Neural cell (in vitro differentiated cells): Measurements from ENCODE around the gene ACBD6. TPM values are rescaled to one million over a fixed set of nuclear protein-coding genes. Genes with fewer than 3 reads are reported as not detected.

Source experiments
- H2AFZ ChIP-seq: fragments of 200-600, 300-800 bp; sonication (generic), shearing (Covaris generic); 2 replicates; pipeline ENCODE4 v1.6.0; 2014; ENCODE audit warnings: low read depth, mild to moderate bottlenecking, antibody characterized with exemption, low read length, moderate library complexity
- H3F3A ChIP-seq: fragments of 200-600 bp; shearing (Covaris generic); 2 replicates; pipeline ENCODE4 v1.6.1; 2016; ENCODE audit warnings: mild to moderate bottlenecking, moderate library complexity, mixed read lengths, antibody characterized with exemption, low read length; ENCODE audit not compliant: insufficient read depth, poor library complexity, severe bottlenecking
- H3K27ac ChIP-seq: fragments of 200-600, 300-800 bp; sonication (generic), shearing (Covaris generic); 2 replicates; pipeline ENCODE4 v1.5.1; 2014; ENCODE audit warnings: mild to moderate bottlenecking, low read length, moderate library complexity
- H3K27me3 ChIP-seq: fragments of 300-800, 200-600 bp; sonication (generic), shearing (Covaris generic); 2 replicates; pipeline ENCODE4 v1.6.0; 2014; ENCODE audit warnings: mild to moderate bottlenecking, low read depth, low read length, moderate library complexity; ENCODE audit not compliant: insufficient read depth
- H3K36me3 ChIP-seq: fragments of 300-800, 200-600 bp; sonication (generic), shearing (Covaris generic); 2 replicates; pipeline ENCODE4 v1.5.1; 2014; ENCODE audit warnings: mild to moderate bottlenecking, antibody characterized with exemption, low read length, moderate library complexity; ENCODE audit not compliant: insufficient read depth
- H3K4me2 ChIP-seq: fragments of 300-800, 200-600 bp; sonication (generic), shearing (Covaris generic); 2 replicates; pipeline ENCODE4 v1.6.0; 2014; ENCODE audit warnings: mild to moderate bottlenecking, low read length
- H3K4me3 ChIP-seq: fragments of 300-800, 200-600 bp; sonication (generic), shearing (Covaris generic); 2 replicates; pipeline ENCODE4 v1.5.1; 2014; ENCODE audit warnings: mild to moderate bottlenecking, low read length, moderate library complexity
- H3K79me2 ChIP-seq: fragments of 200-600 bp; shearing (Covaris generic); replicated peaks from 2 replicates; pipeline ENCODE4 v1.6.0; 2014; ENCODE audit warnings: mild to moderate bottlenecking, low read length, moderate library complexity; ENCODE audit not compliant: insufficient read depth
- H3K9ac ChIP-seq: fragments of 300-800, 200-600 bp; sonication (generic), shearing (Covaris generic); 2 replicates; pipeline ENCODE4 v1.6.1; 2016; ENCODE audit warnings: mild to moderate bottlenecking, low read length, mixed read lengths
- H3K9me2 ChIP-seq: fragments of 200-600 bp; shearing (Covaris generic); 2 replicates; pipeline ENCODE4 v1.6.1; 2016; ENCODE audit warnings: mild to moderate bottlenecking, low read length, mixed read lengths; ENCODE audit not compliant: insufficient read depth
- H3K9me3 ChIP-seq: fragments of 200-600, 300-800 bp; sonication (generic), shearing (Covaris generic); 2 replicates; pipeline ENCODE4 v1.6.1; 2016; ENCODE audit warnings: mild to moderate bottlenecking, mixed run types, low read length, moderate library complexity, mixed read lengths
- H4K20me1 ChIP-seq: fragments of 200-600 bp; shearing (Covaris generic); 2 replicates; pipeline ENCODE4 v1.6.1; 2016; ENCODE audit warnings: mild to moderate bottlenecking, mixed run types; ENCODE audit not compliant: insufficient read depth
- EP300 ChIP-seq: fragments of 450-650 bp; conservative IDR thresholded peaks from 2 replicates; pipeline ENCODE4 v1.6.1; 2014; ENCODE audit warnings: antibody characterized with exemption, mild to moderate bottlenecking, moderate library complexity; ENCODE audit not compliant: poor library complexity, severe bottlenecking
- EZH2 ChIP-seq: fragments of 200-600, 300-800 bp; shearing (Covaris generic), sonication (generic); IDR thresholded peaks from 2 replicates; pipeline ENCODE4 v1.6.1; 2014; ENCODE audit warnings: antibody characterized with exemption, low read length, borderline replicate concordance, mild to moderate bottlenecking; ENCODE audit not compliant: insufficient read depth, poor library complexity, severe bottlenecking
- MXI1 ChIP-seq: fragments of 450-650 bp; conservative IDR thresholded peaks from 2 replicates; pipeline ENCODE4 v1.6.1; 2014; ENCODE audit warnings: antibody characterized with exemption, mild to moderate bottlenecking; ENCODE audit not compliant: poor library complexity, severe bottlenecking
- POLR2AphosphoS5 ChIP-seq: IDR thresholded peaks from 2 replicates; pipeline ENCODE4 v1.6.1; 2012
- RAD21 ChIP-seq: fragments of 450-650 bp; conservative IDR thresholded peaks from 2 replicates; pipeline ENCODE4 v1.6.1; 2014; ENCODE audit warnings: antibody characterized with exemption, mild to moderate bottlenecking, moderate library complexity
- SMC3 ChIP-seq: fragments of 450-650 bp; conservative IDR thresholded peaks from 2 replicates; pipeline ENCODE4 v1.6.1; 2014; ENCODE audit warnings: antibody characterized with exemption, mild to moderate bottlenecking, moderate library complexity; ENCODE audit not compliant: poor library complexity
- TAF1 ChIP-seq: IDR thresholded peaks from 2 replicates; pipeline ENCODE4 v1.6.1; 2012; ENCODE audit warnings: low read depth
- polyA plus RNA-seq: library from polyadenylated mRNA; depleted of rRNA; stranded (reverse); fragments of >200 nt; gene quantifications from 2 replicates; pipeline ENCODE4 v1.2.3, GENCODE V29; 2014
- TF ChIP-seq, protein P1 (sequence below): IDR thresholded peaks from 2 replicates; pipeline ENCODE4 v1.6.1; 2012; ENCODE audit warnings: borderline replicate concordance
- TF ChIP-seq, protein P2 (sequence below): fragments of 450-650 bp; IDR thresholded peaks from 2 replicates; pipeline ENCODE4 v1.5.1; 2014; ENCODE audit warnings: antibody characterized with exemption, mild to moderate bottlenecking, moderate library complexity; ENCODE audit not compliant: poor library complexity, severe bottlenecking

The ACBD6 gene
- polyA plus RNA-seq, 1 donor from 2014 or later, result 92.4 TPM

DNA sequence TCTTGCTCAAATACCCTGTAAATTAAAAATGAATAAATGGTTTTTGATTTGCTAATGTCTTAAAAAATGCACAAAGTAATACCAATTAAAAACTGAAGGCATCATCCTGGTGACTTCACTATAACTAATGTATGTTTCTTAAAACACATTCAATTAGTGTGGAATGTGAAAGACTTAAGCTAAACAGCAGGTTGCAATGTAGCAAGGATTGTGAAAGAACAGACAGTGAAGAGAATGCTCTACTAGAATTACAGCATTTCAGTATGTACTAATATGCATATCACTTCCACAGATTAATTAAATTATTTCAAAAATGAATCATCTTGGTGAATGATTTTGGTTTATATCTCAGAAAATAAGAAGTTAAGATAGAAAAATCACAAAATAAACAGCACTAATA is 216.0 kb downstream of the ACBD6 start:
- H3K79me2 ChIP-seq, result no peaks in the 10 kb centered on the region
- H3F3A ChIP-seq, result no peaks in the 10 kb centered on the region
- H3K27ac ChIP-seq, result no peak overlapping the region
- no peaks in the 10 kb centered on the region for H3K27me3 ChIP-seq
- H3K4me2 ChIP-seq, result no peak overlapping the region
- H3K9me2 ChIP-seq, result no peaks in the 10 kb centered on the region
- no peak overlapping the region for H3K4me3 ChIP-seq
- TF ChIP-seq TAF1 (no peak), RAD21 (no peak), MXI1 (no peak), POLR2AphosphoS5 (no peak), SMC3 (no peak), EZH2 (no peak), EP300 (no peak)
- TF ChIP-seq, protein P1, sequence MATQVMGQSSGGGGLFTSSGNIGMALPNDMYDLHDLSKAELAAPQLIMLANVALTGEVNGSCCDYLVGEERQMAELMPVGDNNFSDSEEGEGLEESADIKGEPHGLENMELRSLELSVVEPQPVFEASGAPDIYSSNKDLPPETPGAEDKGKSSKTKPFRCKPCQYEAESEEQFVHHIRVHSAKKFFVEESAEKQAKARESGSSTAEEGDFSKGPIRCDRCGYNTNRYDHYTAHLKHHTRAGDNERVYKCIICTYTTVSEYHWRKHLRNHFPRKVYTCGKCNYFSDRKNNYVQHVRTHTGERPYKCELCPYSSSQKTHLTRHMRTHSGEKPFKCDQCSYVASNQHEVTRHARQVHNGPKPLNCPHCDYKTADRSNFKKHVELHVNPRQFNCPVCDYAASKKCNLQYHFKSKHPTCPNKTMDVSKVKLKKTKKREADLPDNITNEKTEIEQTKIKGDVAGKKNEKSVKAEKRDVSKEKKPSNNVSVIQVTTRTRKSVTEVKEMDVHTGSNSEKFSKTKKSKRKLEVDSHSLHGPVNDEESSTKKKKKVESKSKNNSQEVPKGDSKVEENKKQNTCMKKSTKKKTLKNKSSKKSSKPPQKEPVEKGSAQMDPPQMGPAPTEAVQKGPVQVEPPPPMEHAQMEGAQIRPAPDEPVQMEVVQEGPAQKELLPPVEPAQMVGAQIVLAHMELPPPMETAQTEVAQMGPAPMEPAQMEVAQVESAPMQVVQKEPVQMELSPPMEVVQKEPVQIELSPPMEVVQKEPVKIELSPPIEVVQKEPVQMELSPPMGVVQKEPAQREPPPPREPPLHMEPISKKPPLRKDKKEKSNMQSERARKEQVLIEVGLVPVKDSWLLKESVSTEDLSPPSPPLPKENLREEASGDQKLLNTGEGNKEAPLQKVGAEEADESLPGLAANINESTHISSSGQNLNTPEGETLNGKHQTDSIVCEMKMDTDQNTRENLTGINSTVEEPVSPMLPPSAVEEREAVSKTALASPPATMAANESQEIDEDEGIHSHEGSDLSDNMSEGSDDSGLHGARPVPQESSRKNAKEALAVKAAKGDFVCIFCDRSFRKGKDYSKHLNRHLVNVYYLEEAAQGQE, result no peak
- TF ChIP-seq, protein P2, sequence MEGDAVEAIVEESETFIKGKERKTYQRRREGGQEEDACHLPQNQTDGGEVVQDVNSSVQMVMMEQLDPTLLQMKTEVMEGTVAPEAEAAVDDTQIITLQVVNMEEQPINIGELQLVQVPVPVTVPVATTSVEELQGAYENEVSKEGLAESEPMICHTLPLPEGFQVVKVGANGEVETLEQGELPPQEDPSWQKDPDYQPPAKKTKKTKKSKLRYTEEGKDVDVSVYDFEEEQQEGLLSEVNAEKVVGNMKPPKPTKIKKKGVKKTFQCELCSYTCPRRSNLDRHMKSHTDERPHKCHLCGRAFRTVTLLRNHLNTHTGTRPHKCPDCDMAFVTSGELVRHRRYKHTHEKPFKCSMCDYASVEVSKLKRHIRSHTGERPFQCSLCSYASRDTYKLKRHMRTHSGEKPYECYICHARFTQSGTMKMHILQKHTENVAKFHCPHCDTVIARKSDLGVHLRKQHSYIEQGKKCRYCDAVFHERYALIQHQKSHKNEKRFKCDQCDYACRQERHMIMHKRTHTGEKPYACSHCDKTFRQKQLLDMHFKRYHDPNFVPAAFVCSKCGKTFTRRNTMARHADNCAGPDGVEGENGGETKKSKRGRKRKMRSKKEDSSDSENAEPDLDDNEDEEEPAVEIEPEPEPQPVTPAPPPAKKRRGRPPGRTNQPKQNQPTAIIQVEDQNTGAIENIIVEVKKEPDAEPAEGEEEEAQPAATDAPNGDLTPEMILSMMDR, result no peak
- no peak overlapping the region for H2AFZ ChIP-seq
- no peak overlapping the region for H3K9ac ChIP-seq
- H3K9me3 ChIP-seq, result no peaks in the 10 kb centered on the region
- H4K20me1 ChIP-seq, result no peaks in the 10 kb centered on the region
- no peaks in the 10 kb centered on the region for H3K36me3 ChIP-seq

- Histone ChIP-seq H3K9me2 (no peaks in the 10 kb centered on the region), H2AFZ (no peak overlapping the region), H3K27me3 (no peaks in the 10 kb centered on the region), H3K27ac (no peak overlapping the region), H3K4me3 (no peak overlapping the region), H3K9ac (no peak overlapping the region), H3K9me3 (no peaks in the 10 kb centered on the region), H3K79me2 (no peaks in the 10 kb centered on the region), H3K36me3 (no peaks in the 10 kb centered on the region), H4K20me1 (no peaks in the 10 kb centered on the region), H3F3A (no peaks in the 10 kb centered on the region), H3K4me2 (no peak overlapping the region)
- TF ChIP-seq TAF1 (no peak), POLR2AphosphoS5 (no peak), EP300 (no peak), RAD21 (no peak), SMC3 (no peak), MXI1 (no peak), EZH2 (no peak)
- TF ChIP-seq, protein P1, result no peak
- TF ChIP-seq, protein P2, result no peak
Measured at GRCh38 chr1:180283098-180283497, 219.3 kb downstream of the ACBD6 start.
